HEK293T (cell line): ENCODE data around the gene SH3TC1.

Source experiments
- CTCF ChIA-PET: fragments of 350-600 bp; formaldehyde crosslinking; extraction: SDS; loops from one replicate; lab custom pipeline; 2021; ENCODE audit warnings: antibody characterized with exemption, inconsistent platforms; lab: Yijun Ruan, JAX
- POLR2A ChIA-PET: fragments of 350-600 bp; formaldehyde crosslinking; extraction: SDS; loops from one replicate; lab custom pipeline; 2020; ENCODE audit warnings: antibody characterized with exemption, inconsistent platforms; lab: Yijun Ruan, JAX
- DNase-seq: peaks from one replicate; pipeline ENCODE4 v3.0.0; 2012; ENCODE audit warnings: mixed read lengths; ENCODE audit errors: extremely low spot score
- ARNT ChIP-seq: fragments of 450-650 bp; IDR thresholded peaks from 2 replicates; pipeline ENCODE4 v1.6.1; 2017; ENCODE audit warnings: mild to moderate bottlenecking
- BHLHE40 ChIP-seq: fragments of 450-650 bp; IDR thresholded peaks from 2 replicates; pipeline ENCODE4 v1.6.1; 2016; ENCODE audit warnings: mild to moderate bottlenecking, moderate library complexity, borderline replicate concordance
- CTBP1 ChIP-seq: fragments of 450-650 bp; IDR thresholded peaks from 2 replicates; pipeline ENCODE4 v1.6.1; 2016; ENCODE audit warnings: borderline replicate concordance
- ELF4 ChIP-seq: fragments of 450-650 bp; IDR thresholded peaks from 2 replicates; pipeline ENCODE4 v1.6.1; 2017; ENCODE audit warnings: antibody characterized with exemption
- FOXA1 ChIP-seq: fragments of 450-650 bp; IDR thresholded peaks from 2 replicates; pipeline ENCODE4 v1.6.1; 2016; ENCODE audit warnings: mild to moderate bottlenecking
- FOXK2 ChIP-seq: fragments of 450-650 bp; IDR thresholded peaks from 2 replicates; pipeline ENCODE4 v1.6.1; 2016; ENCODE audit warnings: mild to moderate bottlenecking
- FOXM1 ChIP-seq: fragments of 450-650 bp; IDR thresholded peaks from 2 replicates; pipeline ENCODE4 v1.6.1; 2017; ENCODE audit warnings: mild to moderate bottlenecking, borderline replicate concordance
- HDGF ChIP-seq: fragments of 450-650 bp; IDR thresholded peaks from 2 replicates; pipeline ENCODE4 v1.6.1; 2017; ENCODE audit warnings: antibody characterized with exemption, borderline replicate concordance
- L3MBTL2 ChIP-seq: fragments of 450-650 bp; conservative IDR thresholded peaks from 2 replicates; pipeline ENCODE4 v1.6.1; 2016; ENCODE audit warnings: mild to moderate bottlenecking
- LEF1 ChIP-seq: fragments of 450-650 bp; IDR thresholded peaks from 2 replicates; pipeline ENCODE4 v1.6.1; 2017; ENCODE audit warnings: mild to moderate bottlenecking, borderline replicate concordance
- NFRKB ChIP-seq: fragments of 450-650 bp; IDR thresholded peaks from 2 replicates; pipeline ENCODE4 v1.6.1; 2016; ENCODE audit warnings: mild to moderate bottlenecking, moderate library complexity
- SP1 ChIP-seq: fragments of 450-650 bp; IDR thresholded peaks from 2 replicates; pipeline ENCODE4 v1.6.1; 2017
- SUZ12 ChIP-seq: fragments of 450-650 bp; IDR thresholded peaks from 2 replicates; pipeline ENCODE4 v1.6.1; 2016; ENCODE audit warnings: mild to moderate bottlenecking
- TARDBP ChIP-seq: fragments of 450-650 bp; IDR thresholded peaks from 2 replicates; pipeline ENCODE4 v1.6.1; 2016
- ZNF384 ChIP-seq: fragments of 450-650 bp; IDR thresholded peaks from 2 replicates; pipeline ENCODE4 v1.6.1; 2016
- TF ChIP-seq, protein P1 (sequence below): fragments of 450-650 bp; IDR thresholded peaks from 2 replicates; pipeline ENCODE4 v1.6.1; 2016

SH3TC1 gene

DNA sequence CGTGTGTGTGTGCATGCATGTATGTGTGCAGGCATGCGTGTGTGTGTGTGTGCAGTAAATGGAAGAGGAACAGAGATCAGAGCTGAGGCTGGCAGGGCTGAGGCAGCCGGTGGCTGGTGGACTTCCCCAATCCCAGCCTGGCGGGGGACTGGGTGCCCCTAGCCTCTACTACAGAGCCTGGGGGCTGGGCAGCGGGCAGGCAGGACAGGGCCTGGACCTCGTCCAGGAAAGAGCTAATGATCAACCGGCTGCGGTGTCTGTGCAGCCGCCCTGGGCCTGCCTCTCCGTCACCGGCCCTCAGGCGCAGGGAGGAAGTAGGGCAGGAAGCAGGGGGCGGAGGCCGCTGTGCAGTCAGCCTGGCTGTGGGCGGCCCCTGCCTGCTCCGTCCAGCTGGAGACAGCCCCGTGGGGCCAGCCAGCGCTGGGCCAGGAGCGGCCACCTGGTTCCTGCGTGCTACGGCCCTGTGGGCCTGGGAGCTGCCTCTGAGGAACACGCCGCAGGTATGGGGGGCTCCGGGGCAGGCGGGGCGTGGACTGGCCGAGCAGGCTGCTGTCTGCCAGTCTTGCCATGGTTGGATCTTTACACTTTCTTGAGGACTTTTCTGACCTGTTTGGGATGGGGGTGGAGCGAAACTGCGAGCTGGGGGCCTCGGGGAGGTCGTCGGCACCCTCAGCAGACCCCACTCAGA lies at the start of gene SH3TC1:
TSS of gene SH3TC1 (plus strand) at position 385 of the 688 bp plus-strand sequence. CDS start 5,905 bp downstream, outside the sequence.
- DNase-seq = no peak
- TF ChIP-seq CTBP1 = no peak
- POLR2A ChIA-PET = no interaction called here
- CTCF ChIA-PET = no interaction called here

DNA sequence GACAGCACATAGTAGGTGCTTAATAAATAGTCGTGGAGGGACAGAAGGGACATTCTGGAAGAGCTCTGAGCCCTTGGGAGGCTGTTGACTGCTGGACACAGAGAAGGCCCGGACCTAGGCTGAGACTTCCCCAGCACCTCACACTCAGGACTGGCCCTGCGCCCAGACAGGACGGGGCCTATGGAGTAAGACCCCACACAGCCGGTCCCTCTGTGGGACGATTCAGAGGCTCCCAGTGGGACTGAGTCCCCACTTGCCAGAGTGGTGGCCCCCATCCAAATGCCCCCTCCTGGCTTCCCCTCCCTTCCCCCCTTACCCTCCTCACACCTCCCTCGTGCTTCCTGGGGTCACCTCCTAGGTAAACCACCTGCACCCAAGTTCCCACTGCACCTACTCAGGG lies 49.4 kb upstream of the SH3TC1 start:
- ChIA-PET CTCF (no interaction called here), POLR2A (no interaction called here)
- no peak for DNase-seq
- no peak for TF ChIP-seq NFRKB
- TF ChIP-seq LEF1 = no peak
- TF ChIP-seq, protein P1, sequence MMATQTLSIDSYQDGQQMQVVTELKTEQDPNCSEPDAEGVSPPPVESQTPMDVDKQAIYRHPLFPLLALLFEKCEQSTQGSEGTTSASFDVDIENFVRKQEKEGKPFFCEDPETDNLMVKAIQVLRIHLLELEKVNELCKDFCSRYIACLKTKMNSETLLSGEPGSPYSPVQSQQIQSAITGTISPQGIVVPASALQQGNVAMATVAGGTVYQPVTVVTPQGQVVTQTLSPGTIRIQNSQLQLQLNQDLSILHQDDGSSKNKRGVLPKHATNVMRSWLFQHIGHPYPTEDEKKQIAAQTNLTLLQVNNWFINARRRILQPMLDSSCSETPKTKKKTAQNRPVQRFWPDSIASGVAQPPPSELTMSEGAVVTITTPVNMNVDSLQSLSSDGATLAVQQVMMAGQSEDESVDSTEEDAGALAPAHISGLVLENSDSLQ = no peak
- no peak for TF ChIP-seq TARDBP
- no peak for TF ChIP-seq FOXK2
- TF ChIP-seq ELF4 = no peak
- no peak for TF ChIP-seq FOXM1
- no peak for TF ChIP-seq ARNT
- TF ChIP-seq HDGF = no peak
- TF ChIP-seq SP1 = no peak
- TF ChIP-seq FOXA1 = no peak
- no peak for TF ChIP-seq L3MBTL2
- TF ChIP-seq SUZ12 = no peak
- no peak for TF ChIP-seq ZNF384

DNA sequence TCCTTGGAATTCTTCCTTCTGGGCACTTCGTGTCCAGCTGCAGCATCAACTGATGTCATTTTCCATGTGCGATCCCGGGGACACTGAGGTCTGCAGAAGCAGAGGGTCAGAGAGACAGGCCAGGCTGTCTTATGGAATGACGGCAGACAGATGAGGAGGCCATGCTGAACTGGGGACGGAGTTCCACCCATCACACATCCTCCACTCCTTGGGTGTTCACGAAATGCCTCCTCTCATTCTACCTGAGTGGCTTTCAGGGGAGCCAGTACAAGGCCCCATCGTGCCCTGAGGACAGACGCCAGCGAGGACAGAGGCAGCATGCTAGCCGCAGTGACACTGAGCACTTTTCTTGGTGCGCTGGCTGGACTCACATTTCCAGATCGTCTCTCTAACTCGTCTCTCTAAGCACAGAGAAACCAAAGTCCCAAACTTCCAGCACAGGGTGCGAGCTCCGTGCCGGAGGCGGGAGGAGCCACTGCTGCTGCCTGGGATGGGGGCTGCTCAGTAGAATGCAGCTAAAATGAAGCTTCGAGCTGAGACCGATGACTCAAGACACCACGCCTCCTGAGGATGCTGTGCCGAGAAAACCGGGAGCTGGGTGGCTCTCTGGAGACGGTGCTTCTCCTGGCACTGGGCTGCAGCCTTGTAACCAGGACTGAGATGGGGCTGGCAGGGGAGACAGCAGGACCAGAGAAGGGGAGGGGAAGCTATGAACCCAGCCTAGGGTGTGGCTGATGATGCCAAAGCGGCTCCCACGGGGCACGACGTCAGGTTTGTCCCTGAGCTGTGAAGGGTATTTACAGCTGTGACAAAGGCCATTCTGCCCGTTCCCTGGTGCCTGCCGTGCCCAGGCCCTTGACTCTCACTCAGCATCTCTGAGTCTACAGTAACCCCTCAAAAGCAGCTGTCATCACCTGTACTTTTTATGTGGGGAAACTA lies 48.7 kb upstream of the SH3TC1 start:
- TF ChIP-seq CTBP1 (no peak), ELF4 (no peak), ZNF384 (no peak), SP1 (no peak), SUZ12 (no peak), HDGF (no peak), LEF1 (no peak), L3MBTL2 (no peak), FOXM1 (no peak), FOXK2 (no peak)
- POLR2A ChIA-PET = interaction anchor here (1.3 kb wide), 1 partner anchor 8 kb away, joined by 6 read pairs; the partner anchor contains the start of gene ABLIM2
- DNase-seq = no peak
- CTCF ChIA-PET = no interaction called here

DNA sequence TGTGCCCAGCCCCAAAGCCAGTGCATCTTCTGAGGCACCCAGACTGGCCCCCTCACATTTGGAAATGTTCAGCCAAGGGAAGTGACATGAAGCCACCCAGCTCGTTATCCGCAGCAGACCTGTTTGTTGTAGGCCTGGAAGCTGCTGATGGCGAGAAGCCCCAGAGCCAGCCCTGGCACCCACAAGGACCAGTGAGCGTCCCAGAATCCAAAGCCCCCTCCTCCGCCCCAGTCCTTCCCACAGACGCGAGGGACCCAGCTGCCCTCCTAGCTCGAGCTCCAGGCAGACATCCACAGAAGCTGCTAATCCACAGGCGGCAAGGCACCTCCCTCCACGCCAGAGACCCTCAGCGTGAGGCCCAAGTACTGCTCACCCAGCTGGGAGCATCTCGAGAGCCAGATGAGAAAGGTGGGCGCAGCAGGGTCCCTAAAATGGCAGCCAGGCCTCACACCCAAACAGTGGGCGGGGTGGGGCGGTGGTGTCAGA lies 47.9 kb upstream of the SH3TC1 start:
- ChIA-PET CTCF (no interaction called here), POLR2A (interaction anchor here (1.3 kb wide), 1 partner anchor 8 kb away, joined by 6 read pairs; the partner anchor contains the start of gene ABLIM2)
- TF ChIP-seq NFRKB (no peak), LEF1 (no peak), TARDBP (no peak), BHLHE40 (no peak)
- DNase-seq = no peak

DNA sequence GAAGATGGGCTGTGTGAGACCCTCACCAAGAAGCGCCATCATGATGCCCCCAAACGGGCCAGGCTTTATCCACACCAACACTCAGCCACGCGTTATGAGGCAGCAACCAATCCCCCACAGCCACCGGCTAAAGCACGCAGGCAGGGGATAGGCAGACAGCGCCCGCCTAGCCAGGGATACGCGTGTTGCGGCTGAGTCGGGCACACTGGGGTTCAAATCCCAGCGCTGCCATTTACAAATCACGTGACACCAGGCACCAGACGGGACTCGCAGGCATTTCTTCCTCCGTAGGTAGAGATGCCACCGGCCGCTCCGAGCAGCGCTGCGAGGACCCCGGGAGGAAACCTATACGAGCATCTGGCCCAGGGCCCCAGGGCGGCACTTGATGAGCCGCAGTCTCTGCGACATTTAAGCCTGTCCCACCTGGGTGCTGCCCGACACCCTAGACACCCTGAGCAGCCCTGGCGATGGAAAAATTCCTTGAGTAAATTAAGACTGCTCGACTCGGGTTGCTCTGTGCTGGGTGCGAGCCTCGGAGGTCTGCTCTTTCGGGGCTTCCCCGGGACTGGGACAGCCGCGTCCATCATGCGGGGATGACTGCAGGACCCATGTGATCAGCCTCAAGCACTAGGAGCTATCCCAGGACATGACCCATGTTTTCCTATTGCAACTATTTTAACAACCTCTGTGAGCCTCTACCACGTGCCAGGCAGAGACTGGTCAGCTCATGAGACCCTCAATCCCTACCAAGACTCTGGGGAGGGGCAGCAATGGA lies 46.8 kb upstream of the SH3TC1 start:
- TF ChIP-seq L3MBTL2 = no peak
- TF ChIP-seq HDGF = no peak
- no peak for TF ChIP-seq ELF4
- no peak for TF ChIP-seq BHLHE40
- no peak for TF ChIP-seq ARNT
- no peak for TF ChIP-seq SUZ12
- POLR2A ChIA-PET = no interaction called here
- CTCF ChIA-PET = no interaction called here
- DNase-seq = no peak

DNA sequence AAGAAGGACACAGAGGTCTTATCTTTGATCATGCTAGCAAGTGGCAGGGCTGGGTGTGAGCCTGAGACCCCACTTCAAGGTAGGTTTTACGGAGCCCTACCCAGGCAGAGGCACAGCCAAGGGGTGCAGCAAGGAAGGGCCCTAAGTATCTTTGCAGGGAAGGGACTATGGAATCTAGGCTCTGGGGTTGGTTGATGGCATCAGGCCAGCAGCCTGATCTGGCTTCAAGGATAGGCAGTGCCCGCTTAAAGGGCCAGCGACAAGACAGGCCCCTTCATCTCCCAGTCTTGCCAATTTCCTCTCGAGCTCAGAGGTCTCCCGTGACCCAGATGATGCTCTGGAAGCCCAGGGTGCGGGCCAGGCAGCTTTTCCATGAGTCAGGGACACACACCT lies 46.2 kb upstream of the SH3TC1 start:
- CTCF ChIA-PET = no interaction called here
- no peak for DNase-seq
- POLR2A ChIA-PET = no interaction called here
- TF ChIP-seq FOXM1 (no peak), ZNF384 (no peak), HDGF (no peak), SP1 (no peak), CTBP1 (no peak), ARNT (no peak), NFRKB (no peak), LEF1 (no peak), FOXK2 (no peak), BHLHE40 (no peak), TARDBP (no peak)

DNA sequence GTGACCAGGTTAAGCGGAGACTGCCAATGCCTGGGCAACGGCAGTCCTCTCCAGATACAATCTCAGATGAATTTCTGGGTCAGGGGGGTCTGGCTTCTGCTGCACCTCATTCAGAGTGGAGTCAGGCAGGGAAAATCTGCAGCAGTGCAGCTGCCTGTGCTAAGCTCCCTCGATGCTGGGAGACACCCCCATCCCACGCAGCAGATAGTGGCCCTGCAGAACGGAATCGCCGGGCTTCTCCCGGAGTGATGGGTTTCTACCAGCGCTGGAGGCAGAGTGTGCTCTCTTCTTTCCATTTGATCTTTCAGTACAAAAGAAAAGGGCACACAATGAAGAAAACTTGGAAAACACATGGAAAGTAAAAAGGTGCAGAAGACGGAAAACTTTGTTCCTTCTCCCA lies 45.6 kb upstream of the SH3TC1 start:
- POLR2A ChIA-PET = no interaction called here
- TF ChIP-seq CTBP1 (no peak), HDGF (no peak), FOXK2 (no peak), LEF1 (no peak), FOXM1 (no peak), NFRKB (no peak), L3MBTL2 (no peak), SP1 (no peak), TARDBP (no peak), ARNT (no peak), ZNF384 (no peak), ELF4 (no peak), SUZ12 (no peak), FOXA1 (no peak), BHLHE40 (no peak)
- TF ChIP-seq, protein P1 = no peak

More for the DNA sequence above, 45.6 kb upstream of the SH3TC1 start:
- CTCF ChIA-PET = no interaction called here
- no peak for DNase-seq
